HCT116 (cell line): ENCODE data around the gene CIP2A. TPM values are rescaled to one million over a fixed set of nuclear protein-coding genes. Genes with fewer than 3 reads are reported as not detected.

Experiments
- ATAC-seq: fragments of 200-7000 bp; cut with Tn5 transposase; 2 replicates; pipeline ENCODE4 v1.9.1; 2020; ENCODE audit warnings: mild to moderate bottlenecking, moderate library complexity
- BruUV-seq: library from RNA; stranded (reverse); fragments of 400-500 nt; replicated peaks from 2 replicates; lab custom pipeline; 2021; lab: Mats Ljungman, UMichigan
- CTCF ChIA-PET: fragments of 300-600 bp; sonication (Branson Sonifier 250); formaldehyde crosslinking; loops from one replicate; lab custom pipeline; 2021; ENCODE audit warnings: antibody characterized with exemption; lab: Charles Lee
- POLR2A ChIA-PET: fragments of 300-600, 350-600 bp; sonication (Branson Sonifier 250); formaldehyde crosslinking; loops from one replicate; lab custom pipeline; 2021; ENCODE audit warnings: antibody characterized with exemption; lab: Charles Lee
- RAD21 ChIA-PET, 2 experiments: fragments of 300-600 bp; sonication (Branson Sonifier 250); formaldehyde crosslinking; loops; one replicate each; lab custom pipeline; 2023; ENCODE audit warnings: low total read pairs in 2 of 2; ENCODE audit not compliant: uncharacterized antibody in 2 of 2, unreplicated experiment in 2 of 2, low non-redundant PET in 1 of 2; lab: Charles Lee
- DNase-seq: peaks from one replicate; pipeline ENCODE4 v3.0.0-alpha.2; 2010; ENCODE audit warnings: low read depth, low spot score
- H2AFZ ChIP-seq: fragments of 200-600 bp; shearing (Covaris generic), sonication (generic); 2 replicates; pipeline ENCODE4 v1.6.1; 2017; ENCODE audit warnings: low read depth, mixed run types, mixed read lengths, antibody characterized with exemption, low read length; ENCODE audit not compliant: poor library complexity, severe bottlenecking
- H3K27ac ChIP-seq: 2 replicates; pipeline ENCODE4 v1.5.1; 2012; ENCODE audit warnings: low read depth, low read length
- H3K27me3 ChIP-seq: fragments of 200-600 bp; sonication (generic); 2 replicates; pipeline ENCODE4 v1.6.1; 2016; ENCODE audit warnings: mixed run types, low read length, mixed read lengths; ENCODE audit not compliant: insufficient read depth
- H3K36me3 ChIP-seq, 2 experiments: fragments of 200-500 bp in 1 of 2; fragments of 200-600 bp in 1 of 2; sonication (Bioruptor generic) in 1 of 2; sonication (generic) in 1 of 2; 2 replicates each; pipeline versions ENCODE4 v1.5.1 to v1.6.1; 2014 to 2016; ENCODE audit warnings: low read length in 2 of 2, inconsistent platforms in 1 of 2, mixed read lengths in 1 of 2, mixed run types in 1 of 2; ENCODE audit not compliant: insufficient read depth in 2 of 2, control insufficient read depth in 1 of 2
- H3K4me1 ChIP-seq, 2 experiments: fragments of 200-600 bp in 1 of 2; sonication (generic) in 1 of 2; 2 replicates each; pipeline versions ENCODE4 v1.5.1 to v1.6.1; 2012 to 2017; ENCODE audit warnings: low read length in 2 of 2, inconsistent platforms in 1 of 2, mild to moderate bottlenecking in 1 of 2, mixed read lengths in 1 of 2, mixed run types in 1 of 2, moderate library complexity in 1 of 2; ENCODE audit not compliant: insufficient read depth in 2 of 2, control insufficient read depth in 1 of 2
- H3K4me2 ChIP-seq: fragments of 200-600 bp; sonication (generic); 2 replicates; pipeline ENCODE4 v1.6.1; 2017; ENCODE audit warnings: mixed run types, low read length, mixed read lengths
- H3K4me3 ChIP-seq, 2 experiments: fragments of 200-600 bp in 1 of 2; sonication (generic) in 1 of 2; replicated peaks in 1 of 2; 2 replicates each; pipeline ENCODE4 v1.5.1; 2011 to 2016; ENCODE audit warnings: low read length in 2 of 2, control low read depth in 1 of 2, low read depth in 1 of 2, mild to moderate bottlenecking in 1 of 2, mixed read lengths in 1 of 2, mixed run types in 1 of 2
- H3K79me2 ChIP-seq: fragments of 200-600 bp; sonication (generic); 2 replicates; pipeline ENCODE4 v1.6.1; 2017; ENCODE audit warnings: mild to moderate bottlenecking, mixed run types, low read length, moderate library complexity, mixed read lengths; ENCODE audit not compliant: insufficient read depth
- H3K9ac ChIP-seq: fragments of 200-600 bp; sonication (generic); 2 replicates; pipeline ENCODE4 v1.6.1; 2016; ENCODE audit warnings: low read length, mixed read lengths
- H3K9me2 ChIP-seq: fragments of 200-600 bp; sonication (generic), shearing (Covaris generic); 2 replicates; pipeline ENCODE4 v1.6.1; 2017; ENCODE audit warnings: mixed run types, mild to moderate bottlenecking, moderate library complexity; ENCODE audit not compliant: insufficient read depth
- H3K9me3 ChIP-seq, 2 experiments: fragments of 200-500 bp in 1 of 2; fragments of 200-600 bp in 1 of 2; sonication (Bioruptor generic) in 1 of 2; sonication (generic) in 1 of 2; 2 replicates each; pipeline ENCODE4 v1.6.1; 2014 to 2017; ENCODE audit warnings: low read length in 2 of 2, mixed read lengths in 2 of 2, inconsistent platforms in 1 of 2, low read depth in 1 of 2, mild to moderate bottlenecking in 1 of 2, mixed run types in 1 of 2, moderate library complexity in 1 of 2; ENCODE audit not compliant: control insufficient read depth in 1 of 2, insufficient read depth in 1 of 2
- H4K20me1 ChIP-seq: fragments of 200-600 bp; sonication (generic), shearing (Covaris generic); 2 replicates; pipeline ENCODE4 v1.6.1; 2017; ENCODE audit warnings: mixed run types, mild to moderate bottlenecking, moderate library complexity; ENCODE audit not compliant: insufficient read depth
- CBX3 ChIP-seq: IDR thresholded peaks from 2 replicates; pipeline ENCODE4 v1.6.1; 2012; ENCODE audit warnings: low read depth
- RAD21 ChIP-seq: IDR thresholded peaks from 2 replicates; pipeline ENCODE4 v1.6.1; 2012; ENCODE audit warnings: low read depth, mild to moderate bottlenecking
- SIN3A ChIP-seq: IDR thresholded peaks from 2 replicates; pipeline ENCODE4 v1.6.1; 2012; ENCODE audit warnings: low read depth
- intact Hi-C: fragments of 100-400 bp; cut with micrococcal nuclease; formaldehyde crosslinking; loops from 2 replicates; pipeline ENCODE4 v1.10.0; 2022
- total RNA-seq: library from RNA; stranded (reverse); gene quantifications from one replicate; pipeline ENCODE4 v1.2.1, GENCODE V29; 2021; ENCODE audit not compliant: unreplicated experiment
- TF ChIP-seq, protein P1 (sequence below), 3 experiments: fragments of 200-600 bp in 1 of 3; sonication (generic) in 1 of 3; IDR thresholded peaks in 2 of 3; conservative IDR thresholded peaks in 1 of 3; 2 replicates each; pipeline ENCODE4 v1.5.1; 2012 to 2017; ENCODE audit warnings: low read depth in 2 of 3, low read length in 2 of 3, antibody characterized with exemption in 1 of 3, borderline replicate concordance in 1 of 3, control low read depth in 1 of 3, mild to moderate bottlenecking in 1 of 3, mixed read lengths in 1 of 3, mixed run types in 1 of 3, moderate library complexity in 1 of 3; ENCODE audit not compliant: insufficient read depth in 1 of 3
- TF ChIP-seq, protein P2 (sequence below): IDR thresholded peaks from 2 replicates; pipeline ENCODE4 v1.6.1; 2011; ENCODE audit warnings: mild to moderate bottlenecking, low read length, moderate library complexity; ENCODE audit not compliant: insufficient replicate concordance; ENCODE audit errors: extremely low read depth

Gene CIP2A
- total RNA-seq, 1 experiment from 2014 or later: 41.6 TPM

DNA sequence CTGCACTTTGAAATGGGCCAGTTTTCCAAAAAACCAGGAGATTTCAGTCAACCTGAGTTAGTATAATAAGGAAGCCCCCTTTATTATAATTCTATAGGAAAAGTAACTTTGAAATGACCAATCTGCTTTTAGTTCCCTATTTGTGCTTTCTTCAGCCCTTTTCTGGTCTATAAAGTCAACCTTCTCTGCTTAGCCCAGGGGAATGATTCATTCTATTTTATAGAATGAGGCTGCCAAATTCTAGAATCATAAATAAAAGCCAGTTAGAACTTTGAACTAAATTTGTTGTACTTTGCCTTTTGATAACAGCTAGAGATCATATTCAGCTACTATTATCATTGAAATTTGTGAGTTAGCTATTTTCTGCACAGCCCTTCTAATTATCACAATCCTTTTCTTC is 24.7 kb downstream of the CIP2A start:
- no peaks in the 10 kb centered on the region for H3K9me2 ChIP-seq
- intact Hi-C loops: no loop called here
- H3K27ac ChIP-seq: no peak overlapping the region
- TF ChIP-seq SIN3A: no peak
- TF ChIP-seq CBX3: no peak
- TF ChIP-seq, protein P1, sequence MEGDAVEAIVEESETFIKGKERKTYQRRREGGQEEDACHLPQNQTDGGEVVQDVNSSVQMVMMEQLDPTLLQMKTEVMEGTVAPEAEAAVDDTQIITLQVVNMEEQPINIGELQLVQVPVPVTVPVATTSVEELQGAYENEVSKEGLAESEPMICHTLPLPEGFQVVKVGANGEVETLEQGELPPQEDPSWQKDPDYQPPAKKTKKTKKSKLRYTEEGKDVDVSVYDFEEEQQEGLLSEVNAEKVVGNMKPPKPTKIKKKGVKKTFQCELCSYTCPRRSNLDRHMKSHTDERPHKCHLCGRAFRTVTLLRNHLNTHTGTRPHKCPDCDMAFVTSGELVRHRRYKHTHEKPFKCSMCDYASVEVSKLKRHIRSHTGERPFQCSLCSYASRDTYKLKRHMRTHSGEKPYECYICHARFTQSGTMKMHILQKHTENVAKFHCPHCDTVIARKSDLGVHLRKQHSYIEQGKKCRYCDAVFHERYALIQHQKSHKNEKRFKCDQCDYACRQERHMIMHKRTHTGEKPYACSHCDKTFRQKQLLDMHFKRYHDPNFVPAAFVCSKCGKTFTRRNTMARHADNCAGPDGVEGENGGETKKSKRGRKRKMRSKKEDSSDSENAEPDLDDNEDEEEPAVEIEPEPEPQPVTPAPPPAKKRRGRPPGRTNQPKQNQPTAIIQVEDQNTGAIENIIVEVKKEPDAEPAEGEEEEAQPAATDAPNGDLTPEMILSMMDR (IDR thresholded peaks at IDR 0.05 in 2 of 3, conservative IDR thresholded peaks at IDR 0.05 in 1 of 3; ENCODE audit: borderline replicate concordance in 1 of 3, insufficient read depth in 1 of 3, low read depth in 2 of 3, low read length in 2 of 3): no peak
- no peak for TF ChIP-seq RAD21
- TF ChIP-seq, protein P2, sequence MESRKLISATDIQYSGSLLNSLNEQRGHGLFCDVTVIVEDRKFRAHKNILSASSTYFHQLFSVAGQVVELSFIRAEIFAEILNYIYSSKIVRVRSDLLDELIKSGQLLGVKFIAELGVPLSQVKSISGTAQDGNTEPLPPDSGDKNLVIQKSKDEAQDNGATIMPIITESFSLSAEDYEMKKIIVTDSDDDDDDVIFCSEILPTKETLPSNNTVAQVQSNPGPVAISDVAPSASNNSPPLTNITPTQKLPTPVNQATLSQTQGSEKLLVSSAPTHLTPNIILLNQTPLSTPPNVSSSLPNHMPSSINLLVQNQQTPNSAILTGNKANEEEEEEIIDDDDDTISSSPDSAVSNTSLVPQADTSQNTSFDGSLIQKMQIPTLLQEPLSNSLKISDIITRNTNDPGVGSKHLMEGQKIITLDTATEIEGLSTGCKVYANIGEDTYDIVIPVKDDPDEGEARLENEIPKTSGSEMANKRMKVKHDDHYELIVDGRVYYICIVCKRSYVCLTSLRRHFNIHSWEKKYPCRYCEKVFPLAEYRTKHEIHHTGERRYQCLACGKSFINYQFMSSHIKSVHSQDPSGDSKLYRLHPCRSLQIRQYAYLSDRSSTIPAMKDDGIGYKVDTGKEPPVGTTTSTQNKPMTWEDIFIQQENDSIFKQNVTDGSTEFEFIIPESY: no peak
- peaks cover 14 to 21% of the 10 kb centered on the region in 2 experiments; a peak in 2 of 4 replicates for H3K36me3 ChIP-seq
- H4K20me1 ChIP-seq: no peaks in the 10 kb centered on the region; the same call in 1 of the 2 replicates
- H2AFZ ChIP-seq: no peak overlapping the region
- no peak overlapping the region for H3K4me2 ChIP-seq
- no peaks in the 10 kb centered on the region for H3K27me3 ChIP-seq
- no peaks in the 10 kb centered on the region for H3K9me3 ChIP-seq
- no peaks in the 10 kb centered on the region for H3K4me1 ChIP-seq
- no peak overlapping the region for H3K4me3 ChIP-seq
- ChIA-PET CTCF (no interaction called here), POLR2A (interaction anchor here (2.2 kb wide), 1 partner anchor 25 kb away, joined by 5 read pairs; the partner anchor contains the start of genes CIP2A and DZIP3), RAD21 (no interaction called here)
- H3K9ac ChIP-seq: no peak overlapping the region
- no peak for ATAC-seq
- DNase-seq: no peak
- BruUV-seq: no TSS peak
- H3K79me2 ChIP-seq: peaks cover 4% of the 10 kb centered on the region; the same call in 1 of the 2 replicates
